B cell (primary cell): ENCODE measurements around the gene GALNT11.
"Not testable (repeated sequence)": the region's sequence is repeated elsewhere in the genome, so short reads cannot be mapped to it uniquely, and the experiment has no call there.

Experiments
- CTCF ChIP-seq: fragments of 200-600 bp; IDR thresholded peaks from one replicate; pipeline ENCODE4 v1.8.0; 2022; ENCODE audit warnings: antibody characterized with exemption, mild to moderate bottlenecking
- EZH2 ChIP-seq: IDR thresholded peaks from 2 replicates; pipeline ENCODE4 v1.6.1; 2012; ENCODE audit warnings: borderline replicate concordance, low read depth, mild to moderate bottlenecking, moderate library complexity, low read length; ENCODE audit not compliant: insufficient read depth, poor library complexity, severe bottlenecking

- not testable (repeated sequence) for TF ChIP-seq CTCF, EZH2
Measured at GRCh38 chr7:152043086-152043485, 17.6 kb downstream of the GALNT11 start.
